A549 treated with AZD2906 at 1 μM for 4 hours (cell line): ENCODE measurements around the gene TENT5A. TPM values are rescaled to one million over a fixed set of nuclear protein-coding genes. Genes with fewer than 3 reads are reported as not detected.

Experiments used
- total RNA-seq: library from RNA; stranded (reverse); fragments of 200-300 nt; extraction: Qiagen RNA extraction; gene quantifications from 5 replicates; pipeline ENCODE4 v1.2.3, GENCODE V29; 2022

The TENT5A gene
- 1.00 to 1.4 TPM (median 1.1 TPM) in 5 replicates for total RNA-seq

DNA sequence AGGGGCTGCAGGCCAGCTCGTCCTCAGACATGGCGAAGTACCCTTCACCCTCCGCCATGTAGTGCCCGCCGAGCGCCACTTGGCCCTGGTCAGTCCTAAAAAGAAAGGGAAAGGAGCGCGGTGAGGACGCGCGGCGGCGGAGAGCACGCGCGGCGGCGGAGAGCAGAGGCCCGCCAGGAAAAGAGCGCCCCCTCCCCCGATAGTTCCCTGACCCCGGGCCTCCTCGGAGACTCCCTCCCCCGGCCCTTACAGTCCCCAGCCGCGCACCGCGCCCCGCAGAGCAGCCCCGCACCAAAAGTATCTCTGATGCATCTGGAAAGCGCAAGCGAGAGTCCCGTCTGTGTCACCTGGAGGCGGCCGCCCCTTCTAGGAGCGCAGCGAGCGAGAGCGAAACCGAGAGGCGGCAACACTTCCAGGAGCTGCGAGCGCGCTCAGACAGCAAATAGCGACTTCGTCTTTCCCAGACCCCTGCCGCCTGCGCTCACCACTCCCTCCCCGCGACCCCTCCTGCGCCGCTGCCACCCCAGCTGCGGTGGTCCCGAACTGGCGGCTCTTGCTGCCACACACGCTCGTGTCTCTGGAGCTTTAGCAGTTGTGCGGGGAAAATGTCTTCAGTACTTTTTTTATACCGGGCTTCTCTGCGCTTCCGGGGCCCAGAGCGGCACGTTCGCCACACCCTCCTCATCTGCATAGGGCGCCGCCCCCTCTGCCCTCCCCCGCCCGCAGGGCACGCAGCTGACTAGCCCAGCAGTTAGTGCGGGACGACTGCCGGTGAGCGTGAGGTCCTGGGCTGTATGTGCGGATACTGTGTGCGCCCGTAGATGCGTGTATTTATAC is at the start of gene TENT5A:
Gene TENT5A (minus strand): TSS at position 598 of the 837 bp plus-strand sequence. CDS start 540 bp downstream, at position 58.

